Measurements from ENCODE around the gene HOXB7. TPM values are rescaled to one million over a fixed set of nuclear protein-coding genes. Genes with fewer than 3 reads are reported as not detected.

Gene HOXB7
- total and polyA plus RNA-seq, 7 donors, result 1.1 to 67.3 (median 6.6) TPM

DNA sequence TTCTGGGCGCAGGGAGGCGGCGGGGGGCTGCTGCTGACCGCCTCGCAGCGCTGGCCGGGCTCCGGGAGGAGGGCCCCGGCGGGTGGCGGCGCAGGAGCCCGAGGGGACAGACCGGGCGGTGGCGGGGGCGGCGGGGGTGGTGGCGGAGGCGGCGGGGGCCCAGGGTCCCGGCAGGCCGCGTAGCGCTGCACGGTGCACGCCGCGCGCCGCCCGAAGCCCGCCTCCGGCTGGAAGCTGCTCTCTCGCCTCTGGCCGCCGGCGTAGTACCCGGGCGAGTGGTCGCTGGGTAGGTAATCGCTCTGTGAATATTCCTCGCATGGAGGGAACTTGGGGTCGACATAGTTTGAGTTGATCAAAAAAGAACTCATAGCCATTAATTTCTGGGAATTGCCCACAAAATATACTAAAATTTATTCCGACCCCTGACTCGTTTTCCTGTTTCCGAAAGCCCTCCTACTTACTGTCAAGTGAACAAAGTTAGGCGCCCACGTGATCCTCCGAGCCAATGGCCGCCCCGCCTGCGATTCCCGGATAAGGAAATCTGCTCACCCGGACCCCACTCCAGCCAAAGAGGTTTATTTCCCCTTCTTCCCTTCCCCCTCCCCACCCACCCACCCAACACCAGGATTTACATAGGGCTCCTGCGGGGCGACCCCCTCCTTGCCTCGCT lies 32.7 kb downstream of the HOXB7 start, which contains the start of gene HOXB4:
HOXB4 (minus strand) TSS at position 405 of the 670 bp plus-strand sequence; CDS start at position 374, 31 bp downstream.
- intact Hi-C loops (cut with DNase I), result loop anchor here (2.0 kb wide), 1 partner anchor 35 kb away; no protein-coding TSS in a partner anchor
- Histone ChIP-seq H3K4me1 (peaks cover 0 to 74% (median 53%) of the 10 kb centered on the region in 4 donors), H3K4me3 (peak within 1 kb of the TSS; percentile 66 to 84 (median 70)), H3K27me3 (no peaks in the 10 kb centered on the region), H3K9me3 (no peaks in the 10 kb centered on the region), H3K36me3 (no peaks in the 10 kb centered on the region), H3K27ac (peak within 1 kb of the TSS; percentile 94 to 99 (median 96))
- DNase-seq, result peak; percentile 95
- peak; percentile 54 to 83 (median 62) for TF ChIP-seq POLR2AphosphoS5 (IDR thresholded peaks at IDR 0.05)
- TF ChIP-seq, protein P1, sequence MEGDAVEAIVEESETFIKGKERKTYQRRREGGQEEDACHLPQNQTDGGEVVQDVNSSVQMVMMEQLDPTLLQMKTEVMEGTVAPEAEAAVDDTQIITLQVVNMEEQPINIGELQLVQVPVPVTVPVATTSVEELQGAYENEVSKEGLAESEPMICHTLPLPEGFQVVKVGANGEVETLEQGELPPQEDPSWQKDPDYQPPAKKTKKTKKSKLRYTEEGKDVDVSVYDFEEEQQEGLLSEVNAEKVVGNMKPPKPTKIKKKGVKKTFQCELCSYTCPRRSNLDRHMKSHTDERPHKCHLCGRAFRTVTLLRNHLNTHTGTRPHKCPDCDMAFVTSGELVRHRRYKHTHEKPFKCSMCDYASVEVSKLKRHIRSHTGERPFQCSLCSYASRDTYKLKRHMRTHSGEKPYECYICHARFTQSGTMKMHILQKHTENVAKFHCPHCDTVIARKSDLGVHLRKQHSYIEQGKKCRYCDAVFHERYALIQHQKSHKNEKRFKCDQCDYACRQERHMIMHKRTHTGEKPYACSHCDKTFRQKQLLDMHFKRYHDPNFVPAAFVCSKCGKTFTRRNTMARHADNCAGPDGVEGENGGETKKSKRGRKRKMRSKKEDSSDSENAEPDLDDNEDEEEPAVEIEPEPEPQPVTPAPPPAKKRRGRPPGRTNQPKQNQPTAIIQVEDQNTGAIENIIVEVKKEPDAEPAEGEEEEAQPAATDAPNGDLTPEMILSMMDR (IDR thresholded peaks at IDR 0.05), result no peak
- TF ChIP-seq EP300 (IDR thresholded peaks at IDR 0.05), result no peak
- TF ChIP-seq POLR2A (IDR thresholded peaks at IDR 0.05), result peak; percentile 17 to 37
- 2% methylated on average over 58 of the region's 58 CpGs for WGBS, 2 donors

DNA sequence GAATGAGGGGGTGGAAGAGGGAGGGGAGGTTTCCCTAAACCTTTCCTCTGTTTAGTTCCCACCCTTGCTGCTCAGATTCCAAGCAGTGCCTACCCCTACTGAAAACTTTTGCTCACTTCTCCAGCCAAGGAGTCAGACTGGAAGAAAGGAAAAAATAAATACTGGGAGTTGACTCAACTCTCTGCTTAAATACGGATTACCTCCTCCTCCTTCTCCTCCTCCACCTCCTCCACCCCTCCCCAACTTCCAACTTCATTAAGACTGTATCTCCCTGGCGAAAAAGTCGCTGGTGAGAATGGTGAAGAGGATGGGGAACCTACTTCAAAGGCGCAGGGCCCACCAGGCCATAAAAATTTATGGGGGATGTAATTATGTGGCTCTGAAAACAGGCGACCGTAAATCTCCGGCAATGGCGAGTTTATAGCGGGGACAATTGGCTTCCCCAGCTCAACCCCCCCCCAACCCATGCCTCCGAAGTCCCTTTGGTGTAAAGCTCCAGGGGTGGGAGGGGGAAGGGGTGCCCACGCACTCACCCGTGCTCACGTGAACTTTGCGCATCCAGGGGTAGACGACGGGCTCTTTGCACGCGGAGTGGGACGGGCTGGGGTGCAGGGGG lies 33.4 kb downstream of the HOXB7 start:
- H3K4me1 ChIP-seq, result peaks cover 0 to 74% (median 55%) of the 10 kb centered on the region in 4 donors
- no peak for TF ChIP-seq EP300 (IDR thresholded peaks at IDR 0.05)
- peak in 3 of 4 donors; percentile 2 to 53 (median 43) for TF ChIP-seq POLR2AphosphoS5 (IDR thresholded peaks at IDR 0.05)
- TF ChIP-seq, protein P1 (IDR thresholded peaks at IDR 0.05), result no peak
- TF ChIP-seq POLR2A (IDR thresholded peaks at IDR 0.05), result peak in 1 of 2 donors; percentile 4
- 0 to 2% methylated on average over 19 of the region's 19 CpGs for WGBS, 2 donors
- H3K36me3 ChIP-seq, result no peaks in the 10 kb centered on the region
- peak overlapping the region; percentile 66 to 84 (median 70) for H3K4me3 ChIP-seq
- no peaks in the 10 kb centered on the region for H3K27me3 ChIP-seq
- H3K9me3 ChIP-seq, result no peaks in the 10 kb centered on the region
- DNase-seq, result no peak
- peak overlapping the region; percentile 94 to 99 (median 96) for H3K27ac ChIP-seq
- intact Hi-C loops (cut with DNase I), result loop anchor here (2.0 kb wide), 1 partner anchor 35 kb away; no protein-coding TSS in a partner anchor

DNA sequence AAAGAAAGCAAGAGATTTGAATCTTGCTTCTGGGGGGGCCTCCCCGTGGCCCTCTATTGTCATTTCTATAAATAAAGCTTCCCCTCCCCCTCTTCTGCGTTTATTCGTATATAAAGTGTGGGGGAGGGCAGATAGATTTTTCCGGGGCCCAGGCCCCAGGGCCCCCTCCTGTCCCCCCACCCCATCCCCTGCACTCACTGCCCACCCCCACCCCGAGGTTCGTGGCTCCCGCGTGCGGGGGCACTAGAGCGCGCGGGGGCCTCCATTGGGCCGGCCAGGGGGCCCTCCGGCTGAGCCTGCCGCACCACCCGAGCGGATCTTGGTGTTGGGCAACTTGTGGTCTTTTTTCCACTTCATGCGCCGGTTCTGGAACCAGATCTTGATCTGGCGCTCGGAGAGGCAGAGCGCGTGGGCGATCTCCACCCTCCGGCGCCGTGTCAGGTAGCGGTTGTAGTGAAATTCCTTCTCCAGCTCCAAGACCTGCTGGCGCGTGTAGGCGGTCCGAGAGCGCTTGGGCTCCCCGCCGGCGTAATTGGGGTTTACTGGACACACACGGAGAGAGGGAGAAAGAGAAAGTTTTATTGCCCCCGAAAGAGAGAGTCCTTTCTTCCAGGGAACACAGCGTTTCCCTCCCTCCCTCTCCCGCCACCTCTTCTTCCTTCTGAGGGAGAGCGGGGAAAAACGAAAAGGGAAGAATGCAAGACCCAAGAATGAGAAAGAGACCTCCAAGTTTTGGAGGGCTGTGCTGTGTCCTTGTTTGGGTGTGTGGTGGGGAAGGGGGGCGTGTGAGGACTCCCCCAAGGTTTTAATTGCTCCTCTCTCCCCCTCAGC lies 34.1 kb downstream of the HOXB7 start:
- WGBS, 2 donors, result 40 to 68% methylated on average over 43 of the region's 43 CpGs
- TF ChIP-seq POLR2AphosphoS5 (IDR thresholded peaks at IDR 0.05) (peak; percentile 57 to 76 (median 63)), EP300 (IDR thresholded peaks at IDR 0.05) (no peak), POLR2A (IDR thresholded peaks at IDR 0.05) (peak in 1 of 2 donors; percentile 44)
- TF ChIP-seq, protein P1 (IDR thresholded peaks at IDR 0.05), result no peak
- H3K9me3 ChIP-seq, result no peaks in the 10 kb centered on the region
- H3K27ac ChIP-seq, result peak overlapping the region; percentile 94 to 99 (median 96)
- peaks cover 0 to 80% (median 62%) of the 10 kb centered on the region in 4 donors for H3K4me1 ChIP-seq
- no peaks in the 10 kb centered on the region for H3K36me3 ChIP-seq
- H3K27me3 ChIP-seq, result no peaks in the 10 kb centered on the region
- intact Hi-C loops (cut with DNase I), result loop anchor here (2.0 kb wide), 1 partner anchor 34 kb away; no protein-coding TSS in a partner anchor
- DNase-seq, result peak; percentile 92
- peak overlapping the region; percentile 66 to 84 (median 70) for H3K4me3 ChIP-seq

DNA sequence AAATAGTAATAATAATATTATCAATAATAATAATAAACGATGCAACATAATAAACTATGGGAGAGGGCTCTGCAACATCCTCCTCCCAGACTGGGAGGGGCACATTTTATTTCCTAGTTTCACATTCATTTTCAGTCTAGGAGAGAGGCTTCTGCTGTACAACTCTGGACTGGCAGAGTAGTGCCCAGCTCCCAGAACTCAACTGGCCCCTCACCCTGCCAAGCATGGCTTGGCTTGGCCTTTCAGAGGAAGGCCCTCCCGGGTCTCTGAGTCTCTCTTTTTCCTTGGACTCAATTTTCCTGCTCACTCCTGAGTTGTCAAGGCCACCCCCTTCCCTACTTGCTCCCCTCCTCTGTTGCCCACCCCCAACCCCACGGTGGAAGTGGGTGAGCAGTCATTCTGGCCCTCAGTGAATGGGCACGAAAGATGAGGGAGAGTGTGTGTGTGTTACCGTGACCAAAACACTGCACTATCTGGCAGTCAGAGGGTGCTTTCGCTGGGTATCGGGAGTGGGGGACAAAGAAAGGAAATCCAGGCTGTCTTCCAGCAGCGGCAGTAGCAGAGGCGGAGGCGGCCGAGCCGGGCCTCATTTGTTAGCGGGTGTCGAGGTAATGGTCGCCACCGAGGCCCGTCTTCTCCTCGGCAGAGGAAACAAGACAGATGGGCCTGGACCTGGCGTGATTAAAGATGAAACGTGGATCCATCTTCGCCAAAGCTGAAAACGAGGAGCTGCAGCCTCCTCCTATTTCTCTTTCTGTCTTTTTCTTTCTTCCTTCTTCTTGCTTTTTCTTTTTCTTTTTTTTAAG lies 34.9 kb downstream of the HOXB7 start:
- Histone ChIP-seq H3K27me3 (no peaks in the 10 kb centered on the region), H3K36me3 (no peaks in the 10 kb centered on the region), H3K4me3 (peak overlapping the region; percentile 66 to 84 (median 70)), H3K27ac (peak overlapping the region; percentile 94 to 99 (median 96)), H3K4me1 (peaks cover 0 to 87% (median 64%) of the 10 kb centered on the region in 4 donors), H3K9me3 (no peaks in the 10 kb centered on the region)
- no peak for DNase-seq
- TF ChIP-seq EP300 (IDR thresholded peaks at IDR 0.05) (no peak), POLR2AphosphoS5 (IDR thresholded peaks at IDR 0.05) (peak in 3 of 4 donors; percentile 19 to 60 (median 58))
- 61 to 75% methylated on average over 22 of the region's 22 CpGs for WGBS, 2 donors
- intact Hi-C loops (cut with DNase I), result loop anchor here (2.0 kb wide), 1 partner anchor 33 kb away; no protein-coding TSS in a partner anchor

Data from sigmoid colon (tissue), 7 donors.